Gastroesophageal sphincter (tissue), 4 donors: Measurements from ENCODE around the gene TIMD4. TPM values are rescaled to one million over a fixed set of nuclear protein-coding genes. Genes with fewer than 3 reads are reported as not detected.

Experiments
- ATAC-seq: fragments of 150-250 bp; one replicate; pipeline ENCODE4 v1.9.1; 2016; ENCODE audit warnings: mild to moderate bottlenecking, moderate library complexity
- H3K27ac ChIP-seq, 4 donors: fragments of 200-600 bp; sonication (generic) in 3 of 4; 1 replicate in 3 of 4; 2 replicates in 1 of 4; pipeline ENCODE4 v1.5.1; 2016 to 2019
- H3K27me3 ChIP-seq: fragments of 200-600 bp; sonication (generic); one replicate; pipeline ENCODE4 v1.5.1; 2019
- H3K36me3 ChIP-seq, 2 donors: fragments of 200-600 bp; sonication (generic); one replicate each; pipeline ENCODE4 v1.5.1; 2019; ENCODE audit warnings: control low read depth in 1 of 2
- H3K4me1 ChIP-seq, 3 donors: fragments of 200-600 bp; sonication (generic); 1 replicate in 2 of 3; 2 replicates in 1 of 3; pipeline ENCODE4 v1.5.1; 2016 to 2019; ENCODE audit warnings: control low read depth in 2 of 3
- H3K4me3 ChIP-seq, 2 donors: fragments of 200-600 bp; sonication (generic); one replicate each; pipeline ENCODE4 v1.5.1; 2019; ENCODE audit warnings: mild to moderate bottlenecking in 1 of 2, moderate library complexity in 1 of 2
- H3K9me3 ChIP-seq, 3 donors: fragments of 200-600 bp; sonication (generic); one replicate each; pipeline ENCODE4 v1.5.1; 2017 to 2019; ENCODE audit warnings: control low read depth in 2 of 3
- CTCF ChIP-seq, 4 experiments: fragments of 200-600 bp in 2 of 4; fragments of 450-650 bp in 2 of 4; sonication (generic) in 1 of 4; IDR thresholded peaks; one replicate each; pipeline ENCODE4 v1.5.1; 2017 to 2019; ENCODE audit warnings: antibody characterized with exemption in 4 of 4, mild to moderate bottlenecking in 2 of 4, moderate library complexity in 2 of 4
- EP300 ChIP-seq: sonication (generic); formaldehyde crosslinking; IDR thresholded peaks from one replicate; pipeline ENCODE4 v1.6.1; 2017; ENCODE audit warnings: antibody characterized with exemption, mild to moderate bottlenecking
- POLR2A ChIP-seq, 2 donors: fragments of 450-650 bp; IDR thresholded peaks; one replicate each; pipeline ENCODE4 v1.6.1; 2017; ENCODE audit warnings: antibody characterized with exemption in 2 of 2, mild to moderate bottlenecking in 2 of 2, moderate library complexity in 1 of 2
- POLR2AphosphoS5 ChIP-seq: sonication (generic); formaldehyde crosslinking; IDR thresholded peaks from one replicate; pipeline ENCODE4 v1.6.1; 2017; ENCODE audit warnings: antibody characterized with exemption
- WGBS, 2 donors: methylation state at CpG; one replicate each; pipeline ENCODE4 v1.1.5; 2018; ENCODE audit warnings: low coverage in 1 of 2; 5-methylcytosine and 5-hydroxymethylcytosine counted together
- total RNA-seq, 4 donors: library from RNA; depleted of rRNA; stranded (reverse); fragments of >200 nt; gene quantifications; one replicate each; pipeline ENCODE4 v1.1.0, GENCODE V29; 2016

Gene TIMD4
- total RNA-seq, 4 donors from 2014 or later, result 0.67 to 1.2 TPM; not detected in 2

GRCh38 chr5:156956321-156956720 lies 6.7 kb downstream of the TIMD4 start:
- ATAC-seq, result no peak
- Histone ChIP-seq H3K4me1 (no peaks in the 10 kb centered on the region), H3K9me3 (no peaks in the 10 kb centered on the region), H3K4me3 (no peak overlapping the region), H3K36me3 (no peaks in the 10 kb centered on the region), H3K27me3 (no peaks in the 10 kb centered on the region), H3K27ac (no peak overlapping the region)
- TF ChIP-seq CTCF (IDR thresholded peaks at IDR 0.05) (no peak), POLR2AphosphoS5 (no peak), EP300 (no peak), POLR2A (IDR thresholded peaks at IDR 0.05) (no peak)

- H3K36me3 ChIP-seq, result no peaks in the 10 kb centered on the region
- TF ChIP-seq EP300 (no peak), POLR2A (IDR thresholded peaks at IDR 0.05) (no peak), CTCF (IDR thresholded peaks at IDR 0.05) (no peak), POLR2AphosphoS5 (no peak)
- no peaks in the 10 kb centered on the region for H3K27me3 ChIP-seq
- no peaks in the 10 kb centered on the region for H3K9me3 ChIP-seq
- no peak for ATAC-seq
- H3K4me1 ChIP-seq, result no peaks in the 10 kb centered on the region
- H3K4me3 ChIP-seq, result no peak overlapping the region
- H3K27ac ChIP-seq, result no peak overlapping the region
- WGBS, 2 donors, result 90% methylated on average over 6 to 11 of the region's 13 CpGs
These were observed 11.7 kb downstream of the TIMD4 start for GRCh38 chr5:156951359-156951758.

- Histone ChIP-seq H3K36me3 (no peaks in the 10 kb centered on the region), H3K4me1 (no peaks in the 10 kb centered on the region), H3K27ac (no peak overlapping the region), H3K4me3 (no peak overlapping the region), H3K27me3 (no peaks in the 10 kb centered on the region), H3K9me3 (no peaks in the 10 kb centered on the region)
- WGBS, 2 donors, result 30 to 48% methylated on average over 3 of the region's 3 CpGs
- no peak for TF ChIP-seq CTCF (IDR thresholded peaks at IDR 0.05)
- no peak for TF ChIP-seq POLR2AphosphoS5
- TF ChIP-seq EP300, result no peak
- no peak for TF ChIP-seq POLR2A (IDR thresholded peaks at IDR 0.05)
- ATAC-seq, result no peak
These were observed 12.3 kb downstream of the TIMD4 start for GRCh38 chr5:156950716-156951115.

- H3K27ac ChIP-seq, result no peak overlapping the region
- no peaks in the 10 kb centered on the region for H3K4me1 ChIP-seq
- H3K36me3 ChIP-seq, result no peaks in the 10 kb centered on the region
- no peaks in the 10 kb centered on the region for H3K9me3 ChIP-seq
- no peak overlapping the region for H3K4me3 ChIP-seq
- TF ChIP-seq EP300 (no peak), POLR2AphosphoS5 (no peak), CTCF (IDR thresholded peaks at IDR 0.05) (no peak), POLR2A (IDR thresholded peaks at IDR 0.05) (no peak)
- ATAC-seq, result no peak
- no peaks in the 10 kb centered on the region for H3K27me3 ChIP-seq
These were observed 13.6 kb downstream of the TIMD4 start for GRCh38 chr5:156949424-156949823.

- TF ChIP-seq EP300 (no peak), POLR2AphosphoS5 (no peak), POLR2A (IDR thresholded peaks at IDR 0.05) (no peak), CTCF (IDR thresholded peaks at IDR 0.05) (no peak)
- H3K4me1 ChIP-seq, result no peaks in the 10 kb centered on the region
- H3K27me3 ChIP-seq, result no peaks in the 10 kb centered on the region
- H3K27ac ChIP-seq, result no peak overlapping the region
- no peaks in the 10 kb centered on the region for H3K36me3 ChIP-seq
- ATAC-seq, result no peak
- no peaks in the 10 kb centered on the region for H3K9me3 ChIP-seq
- no peak overlapping the region for H3K4me3 ChIP-seq
- WGBS, 2 donors, result 67 to 77% methylated on average over 1 to 3 of the region's 3 CpGs
These were observed 15.1 kb downstream of the TIMD4 start for GRCh38 chr5:156947925-156948324.
